GM18526 (cell line): ENCODE data around the gene ZNF625.

Experiments
- POLR2A ChIP-seq: IDR thresholded peaks from 3 replicates; pipeline ENCODE4 v1.6.1; 2011; ENCODE audit not compliant: insufficient read length; ENCODE audit errors: extremely low read depth

Gene ZNF625

DNA sequence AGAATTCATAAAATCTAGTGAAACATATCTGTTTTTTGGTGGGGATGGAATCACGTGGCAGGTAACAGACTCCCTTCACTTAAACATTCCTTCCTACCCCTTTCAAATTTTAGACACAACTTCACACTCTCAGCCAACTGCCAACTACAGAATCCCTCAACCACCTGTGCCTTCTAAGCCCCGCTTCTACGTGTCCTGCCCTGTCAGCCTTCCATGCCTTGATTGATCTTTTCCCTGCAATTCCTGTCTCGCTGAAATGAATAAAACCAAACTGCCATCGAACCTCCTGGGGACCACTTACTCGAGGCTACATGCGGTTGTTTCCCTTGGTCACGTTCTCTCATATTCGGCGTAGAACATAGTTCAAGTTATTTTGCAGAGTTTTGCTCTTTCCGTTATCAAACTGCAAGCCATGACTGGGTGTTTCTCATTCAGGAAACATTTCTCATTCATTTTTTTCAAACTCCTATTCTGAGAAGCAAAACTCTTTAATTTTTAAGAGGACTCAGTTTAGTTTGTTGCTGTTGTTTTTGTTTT lies 1.1 kb downstream of the ZNF625 start:
- no peak for TF ChIP-seq POLR2A

GRCh38 chr19:12145348-12145747 lies 11.2 kb downstream of the ZNF625 start:
- no peak for TF ChIP-seq POLR2A

DNA sequence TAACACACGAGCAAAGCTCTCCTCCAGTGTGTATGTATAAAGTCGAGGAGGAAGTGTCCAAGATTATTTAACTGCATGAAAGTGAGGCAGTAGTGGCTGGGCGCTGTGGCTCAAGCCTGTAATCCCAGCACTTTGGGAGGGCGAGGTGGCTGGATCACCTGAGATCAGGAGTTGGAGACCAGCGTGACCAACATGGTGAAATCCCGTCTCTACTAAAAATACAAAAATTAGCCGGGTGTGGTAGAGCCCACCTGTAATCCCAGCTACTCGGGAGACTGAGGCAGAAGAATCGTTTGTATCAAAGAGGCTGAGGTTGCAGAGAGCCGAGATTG lies 15.2 kb downstream of the ZNF625 start:
- no peak for TF ChIP-seq POLR2A

- no peak for TF ChIP-seq POLR2A
Measured at GRCh38 chr19:12140545-12141404, 15.8 kb downstream of the ZNF625 start.

- peak; percentile 46 for TF ChIP-seq POLR2A
Measured at GRCh38 chr19:12139885-12140544, 16.5 kb downstream of the ZNF625 start, which contains the start of gene ZNF20. TSS of gene ZNF20 (minus strand) at chr19:12140350. CDS start at chr19:12140182, 168 bp downstream.

- no peak for TF ChIP-seq POLR2A
Measured at GRCh38 chr19:12139269-12139668, 17.3 kb downstream of the ZNF625 start.

DNA sequence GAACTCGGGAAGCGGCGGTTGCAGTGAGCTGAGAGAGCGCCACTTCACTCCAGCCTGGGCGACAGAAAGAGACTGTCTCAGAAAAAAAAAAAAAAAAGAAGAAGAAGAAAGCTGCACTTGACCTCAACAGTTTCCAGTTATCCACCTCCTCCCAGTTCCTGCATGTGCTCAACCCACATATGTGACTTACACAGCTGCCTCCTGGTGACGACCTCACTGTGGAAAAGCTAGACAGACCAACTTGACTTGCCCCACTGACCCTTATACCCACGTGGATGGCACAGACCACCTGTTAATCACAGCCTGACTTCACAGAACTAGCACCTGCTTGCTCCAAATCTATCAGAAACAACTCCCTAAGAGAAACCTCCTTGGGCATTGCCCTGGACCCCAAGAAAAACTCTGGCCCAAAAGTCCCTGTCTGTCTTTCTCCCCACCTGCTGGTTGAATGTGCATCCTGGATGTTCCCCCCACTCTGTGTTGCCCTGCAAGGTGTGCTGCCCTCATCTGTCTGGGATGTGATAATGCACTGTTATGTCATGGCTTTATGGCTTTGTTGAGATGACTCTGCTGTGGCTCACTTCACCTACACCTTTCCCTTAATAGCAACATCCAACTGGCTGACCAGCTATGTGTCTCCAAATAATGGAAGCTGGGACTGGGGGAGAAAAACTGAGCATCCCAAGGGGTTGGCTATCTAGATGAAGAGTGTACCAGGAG lies 19.2 kb downstream of the ZNF625 start:
- TF ChIP-seq POLR2A, result no peak

DNA sequence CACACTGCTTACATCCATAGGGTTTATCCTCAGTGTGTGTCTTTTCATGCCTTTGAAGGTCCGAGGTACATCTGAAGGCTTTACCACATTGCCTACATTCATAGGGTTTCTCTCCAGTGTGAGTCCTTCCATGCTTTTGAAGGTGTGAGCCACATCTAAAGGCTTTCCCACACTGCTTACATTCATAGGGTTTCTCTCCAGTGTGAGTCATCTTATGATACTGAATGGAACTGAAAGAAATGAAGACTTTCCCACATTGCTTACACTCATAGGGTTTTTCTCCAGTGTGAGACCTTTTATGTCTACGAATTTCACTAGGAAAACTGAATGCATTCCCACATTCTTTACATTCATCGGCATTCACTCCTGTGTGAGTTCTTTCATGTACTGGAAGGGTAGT lies 23.5 kb downstream of the ZNF625 start:
- no peak for TF ChIP-seq POLR2A

DNA sequence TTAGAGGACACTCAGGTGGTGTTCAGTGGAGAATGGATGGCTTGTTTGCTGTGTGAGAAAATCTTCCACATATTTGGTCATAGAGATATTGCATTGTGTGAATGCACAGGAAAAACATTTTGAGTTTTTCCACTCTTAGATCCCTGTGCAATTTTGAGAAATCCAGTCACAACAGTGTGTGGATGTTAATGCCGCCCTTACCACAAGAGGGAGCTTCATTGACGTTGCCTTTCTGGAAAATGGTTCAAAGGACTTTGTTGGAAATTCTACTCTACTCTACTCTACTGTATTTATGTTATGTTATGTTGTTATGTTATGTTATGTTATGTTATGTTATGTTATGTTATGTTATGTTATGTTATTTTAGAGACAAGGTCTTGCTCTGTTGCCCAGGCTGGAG lies 29.8 kb downstream of the ZNF625 start:
- TF ChIP-seq POLR2A, result no peak

GRCh38 chr19:12117201-12117970 lies 39.1 kb downstream of the ZNF625 start:
- TF ChIP-seq POLR2A, result no peak

DNA sequence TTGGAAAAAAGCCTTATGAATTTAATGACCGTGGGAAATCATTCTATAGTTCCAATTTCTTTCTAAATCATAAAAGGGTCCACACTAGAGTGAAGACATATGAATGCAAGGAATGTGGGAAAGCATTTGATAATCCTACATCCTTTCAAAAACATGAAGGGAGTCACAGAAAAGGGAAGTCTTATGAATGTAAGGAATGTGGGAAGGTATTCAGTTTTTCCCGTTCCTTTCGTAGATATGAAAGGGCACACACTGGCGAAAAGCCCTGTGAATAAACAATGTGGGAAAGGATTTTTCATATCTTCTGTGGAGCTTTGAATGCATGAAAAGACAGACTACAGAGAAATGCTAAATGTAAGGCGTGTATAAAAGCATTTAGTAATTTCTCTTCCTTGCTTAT lies 43.4 kb downstream of the ZNF625 start:
- TF ChIP-seq POLR2A, result no peak

- TF ChIP-seq POLR2A, result no peak
Measured at GRCh38 chr19:12112701-12113100, 43.8 kb downstream of the ZNF625 start.

DNA sequence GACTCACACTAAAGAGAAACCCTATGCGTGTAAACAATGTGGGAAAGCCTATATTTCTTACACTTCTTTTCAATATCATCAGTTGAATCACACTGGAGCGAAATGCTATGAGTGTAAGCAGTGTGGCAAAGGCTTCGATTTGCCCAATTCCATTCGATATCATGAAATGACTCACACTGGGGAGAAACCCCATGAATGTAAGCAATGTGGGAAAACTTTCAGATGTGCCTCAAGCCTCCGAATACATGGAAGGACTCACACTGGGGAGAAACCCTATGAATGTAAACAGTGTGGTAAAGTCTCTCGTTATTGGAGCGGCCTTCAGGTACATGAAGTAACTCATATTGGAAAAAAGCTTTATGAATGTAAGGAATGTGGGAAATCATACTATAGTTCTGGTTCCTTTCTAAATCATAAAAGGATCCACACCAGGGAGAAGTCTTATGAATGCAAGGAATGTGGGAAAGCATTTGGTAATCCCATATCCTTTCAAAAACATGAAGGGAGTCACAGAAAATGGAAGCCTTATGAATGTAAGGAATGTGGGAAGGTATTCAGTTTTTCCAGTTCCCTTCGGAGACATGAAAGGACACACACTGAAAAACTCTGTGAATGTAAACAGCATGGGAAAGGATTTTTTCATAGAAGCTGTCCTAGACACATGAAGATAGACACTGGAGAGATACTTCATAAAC lies 44.4 kb downstream of the ZNF625 start:
- TF ChIP-seq POLR2A, result no peak

DNA sequence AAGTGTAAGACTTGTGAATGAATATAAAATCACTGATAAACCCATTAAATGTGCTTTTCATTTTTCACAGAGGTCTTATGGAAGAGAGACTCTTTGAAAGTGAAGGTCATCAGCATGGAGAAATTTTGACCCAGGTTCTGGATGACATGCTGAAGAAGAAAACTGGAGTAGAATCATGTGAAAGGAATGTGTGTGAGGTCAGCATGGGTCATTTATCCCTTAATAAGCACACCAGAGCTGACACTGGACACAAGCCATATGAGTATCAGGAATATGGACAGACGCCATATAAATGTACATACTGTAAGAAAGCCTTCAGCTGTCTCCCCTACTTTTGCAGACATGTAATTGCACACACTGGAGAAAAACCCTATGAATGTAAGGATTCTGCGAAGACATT lies 45.4 kb downstream of the ZNF625 start:
- TF ChIP-seq POLR2A, result no peak
